Measurements from ENCODE around the gene RBM19.

The RBM19 gene

GRCh38 chr12:113855998-113856397 lies 110.1 kb downstream of the RBM19 start:
- no peak for DNase-seq (ENCODE audit: low spot score)

- no peak for DNase-seq (ENCODE audit: low spot score)
These were observed 111.6 kb downstream of the RBM19 start for GRCh38 chr12:113854385-113855142.

- DNase-seq (ENCODE audit: low spot score) = no peak
These were observed 112.6 kb downstream of the RBM19 start for GRCh38 chr12:113853491-113853890.

- no peak for DNase-seq (ENCODE audit: low spot score)
These were observed 113.2 kb downstream of the RBM19 start for GRCh38 chr12:113852695-113853490.

DNA sequence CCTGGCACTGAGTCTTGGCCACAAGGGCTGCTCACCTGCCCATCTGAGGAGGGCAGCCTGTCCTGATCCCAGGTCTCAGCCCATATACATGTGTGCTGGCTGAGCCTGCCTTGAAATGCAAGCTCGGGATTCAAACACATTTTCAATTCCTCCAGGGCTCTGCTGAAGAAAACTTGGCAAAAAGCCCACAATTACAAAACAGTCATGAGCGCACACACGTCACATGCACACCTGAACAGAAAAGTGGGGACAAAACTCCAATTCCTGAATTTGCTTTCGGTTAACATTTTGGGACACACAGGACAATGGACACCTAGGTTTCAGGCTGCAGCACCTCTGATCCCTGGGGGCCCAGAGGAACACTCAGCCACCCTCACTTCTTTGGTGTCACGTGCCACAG lies 113.9 kb downstream of the RBM19 start:
- DNase-seq (ENCODE audit: low spot score) = no peak

DNA sequence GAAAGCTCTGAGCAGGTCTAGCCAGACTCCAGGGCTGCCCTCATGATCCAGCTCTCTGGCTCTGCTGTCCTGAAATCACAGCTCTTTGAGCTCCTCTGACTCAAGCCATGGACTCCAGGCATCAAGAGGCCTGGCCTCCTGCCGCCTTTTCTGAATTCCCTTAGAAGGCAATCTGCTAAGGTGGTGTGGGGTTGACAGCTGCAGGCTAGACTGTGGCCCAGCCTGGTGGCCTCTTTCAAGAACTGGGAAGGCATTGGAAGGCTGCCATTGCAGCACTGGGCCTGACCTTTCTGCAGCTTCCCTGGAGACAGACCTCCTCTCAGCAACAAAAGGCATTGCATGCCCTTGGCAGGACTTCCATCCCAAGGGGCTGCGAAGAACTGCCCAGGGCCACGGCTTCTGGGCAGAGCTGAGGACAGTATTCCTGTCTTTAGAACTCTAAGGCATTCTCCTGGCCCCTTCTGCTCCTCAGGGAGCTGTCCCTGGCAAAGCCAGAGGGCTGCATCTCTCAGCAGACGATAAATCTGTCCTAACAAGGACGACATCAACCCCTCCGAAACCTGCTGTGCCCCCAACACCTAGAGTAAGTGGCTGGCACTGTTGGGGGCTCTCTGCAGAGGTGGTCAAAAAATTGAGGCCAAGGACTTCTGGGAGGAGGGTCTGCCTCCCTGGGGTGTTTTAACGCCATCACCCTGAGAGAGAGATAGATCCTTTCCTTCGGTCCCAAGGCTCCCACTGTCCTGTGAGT lies 115.6 kb downstream of the RBM19 start:
- no peak for DNase-seq (ENCODE audit: low spot score)

GRCh38 chr12:113847856-113848255 lies 118.3 kb downstream of the RBM19 start:
- DNase-seq (ENCODE audit: low spot score) = no peak

DNA sequence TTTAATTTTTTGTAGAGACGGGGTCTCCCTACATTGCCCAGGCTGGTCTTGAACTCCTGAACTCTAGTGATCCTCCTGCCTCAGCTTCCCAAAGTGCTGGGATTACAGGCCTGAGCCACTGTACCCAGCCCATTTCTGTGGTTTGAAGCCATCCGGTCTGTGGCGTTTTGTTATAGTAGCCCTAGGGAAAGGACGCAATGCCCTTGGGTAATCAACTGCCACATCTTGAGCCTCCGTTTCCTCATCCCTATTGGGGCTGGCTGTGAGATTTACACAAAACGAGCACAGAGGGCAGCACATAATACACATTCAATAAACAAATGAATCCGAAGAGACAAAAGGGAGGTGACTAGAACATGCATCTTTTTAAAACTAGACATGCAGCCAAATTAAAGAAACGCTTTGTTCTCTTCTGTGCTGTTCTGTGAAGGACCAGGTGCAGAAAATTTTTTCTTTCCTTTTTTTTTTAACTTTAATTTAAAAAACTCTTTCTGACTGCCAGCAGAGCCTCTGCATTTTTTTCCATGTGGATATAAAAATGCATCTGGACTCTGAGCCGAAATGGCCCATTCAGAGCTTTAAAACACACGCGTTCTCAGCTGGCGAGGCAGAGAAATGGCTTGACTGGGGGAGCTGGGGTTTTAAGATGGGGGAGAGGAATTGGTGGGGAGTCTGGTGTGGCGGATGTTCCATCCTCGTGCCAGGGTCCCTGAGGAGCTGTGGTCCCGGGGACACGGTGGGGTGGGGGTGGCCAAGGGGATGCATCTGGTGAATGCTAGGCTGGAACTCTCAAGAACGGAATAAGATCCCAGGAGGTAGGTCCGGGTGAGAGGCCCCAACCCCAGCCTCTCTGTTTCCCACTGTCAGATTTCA lies 119.0 kb downstream of the RBM19 start:
- no peak for DNase-seq (ENCODE audit: low spot score)

DNA sequence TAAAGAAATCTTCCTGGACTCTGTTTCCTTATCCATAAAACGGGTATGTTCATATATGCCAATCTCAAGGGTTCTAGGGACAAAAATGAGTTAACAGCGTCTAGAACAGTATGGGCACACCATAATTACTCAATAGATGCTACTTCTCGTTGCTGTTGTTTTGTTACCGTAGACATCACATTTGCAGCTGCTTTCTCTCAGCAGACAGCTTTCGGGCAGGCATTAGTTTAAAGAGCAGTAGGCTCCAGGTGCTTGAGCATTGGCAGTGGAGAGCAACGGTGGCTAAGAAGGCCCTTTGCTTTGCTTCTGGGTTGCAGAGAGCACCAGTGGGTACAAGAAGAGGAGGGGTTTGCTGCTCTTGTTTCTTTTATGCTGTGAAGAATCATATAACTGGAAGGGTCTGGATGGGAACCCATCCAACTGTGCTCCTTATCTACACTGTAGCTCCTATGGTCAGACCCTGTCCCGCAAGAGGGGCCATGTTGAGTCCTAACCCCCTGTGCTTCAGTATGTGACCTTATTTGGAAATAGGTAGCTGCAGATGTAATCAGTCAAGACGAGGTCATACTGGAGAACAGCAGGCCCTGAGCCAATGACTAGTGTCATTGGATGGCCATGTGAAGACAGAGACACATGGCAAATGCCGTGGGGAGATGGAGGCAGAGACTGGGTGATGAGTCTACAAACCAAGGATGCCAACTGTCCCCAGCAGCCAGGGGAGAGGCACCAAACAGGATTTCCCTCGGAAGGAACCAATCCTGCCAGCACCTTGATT lies 120.0 kb downstream of the RBM19 start:
- no peak for DNase-seq (ENCODE audit: low spot score)

GRCh38 chr12:113844495-113845210 lies 121.5 kb downstream of the RBM19 start:
- DNase-seq (ENCODE audit: low spot score) = no peak

DNA sequence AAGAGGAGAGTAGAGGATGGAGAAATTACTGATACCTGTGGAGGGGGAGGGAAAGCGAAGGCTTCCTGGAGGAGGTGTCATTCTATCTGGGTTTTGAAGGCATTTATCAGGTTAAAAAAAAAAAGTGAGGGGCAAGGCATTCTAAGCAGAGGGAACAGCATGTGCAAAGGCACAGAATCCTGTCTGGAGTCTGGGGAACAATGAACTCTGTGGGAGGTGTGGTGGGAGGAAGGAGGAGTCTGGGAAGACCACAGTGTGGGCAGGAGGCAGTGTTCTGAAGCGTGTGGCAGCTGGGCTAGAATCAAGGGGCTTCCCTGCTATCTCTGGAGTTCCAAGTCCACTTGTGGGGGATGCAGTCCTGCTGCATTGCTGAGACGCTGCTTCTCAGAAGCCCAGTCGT lies 123.4 kb downstream of the RBM19 start:
- DNase-seq (ENCODE audit: low spot score) = no peak

DNA sequence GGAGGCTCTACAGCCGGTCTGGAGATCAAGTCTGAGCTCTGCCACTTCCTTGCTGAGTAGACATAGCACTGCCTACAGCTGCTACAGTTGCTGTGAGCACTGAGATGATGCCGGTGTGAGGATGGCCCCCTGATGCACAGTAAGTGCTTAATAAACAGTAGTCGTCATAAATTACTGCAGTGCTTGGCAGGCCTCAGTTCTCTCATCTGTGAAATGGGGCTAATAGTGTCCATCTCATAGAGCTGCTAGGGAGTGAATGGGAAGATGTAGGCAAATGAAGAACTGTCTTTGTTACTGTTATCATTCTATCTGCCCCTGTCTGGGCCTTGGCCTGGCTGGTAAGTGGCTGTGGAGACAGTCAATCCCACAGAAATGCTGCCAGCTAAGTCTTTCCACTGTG lies 124.3 kb downstream of the RBM19 start:
- DNase-seq (ENCODE audit: low spot score) = no peak

DNA sequence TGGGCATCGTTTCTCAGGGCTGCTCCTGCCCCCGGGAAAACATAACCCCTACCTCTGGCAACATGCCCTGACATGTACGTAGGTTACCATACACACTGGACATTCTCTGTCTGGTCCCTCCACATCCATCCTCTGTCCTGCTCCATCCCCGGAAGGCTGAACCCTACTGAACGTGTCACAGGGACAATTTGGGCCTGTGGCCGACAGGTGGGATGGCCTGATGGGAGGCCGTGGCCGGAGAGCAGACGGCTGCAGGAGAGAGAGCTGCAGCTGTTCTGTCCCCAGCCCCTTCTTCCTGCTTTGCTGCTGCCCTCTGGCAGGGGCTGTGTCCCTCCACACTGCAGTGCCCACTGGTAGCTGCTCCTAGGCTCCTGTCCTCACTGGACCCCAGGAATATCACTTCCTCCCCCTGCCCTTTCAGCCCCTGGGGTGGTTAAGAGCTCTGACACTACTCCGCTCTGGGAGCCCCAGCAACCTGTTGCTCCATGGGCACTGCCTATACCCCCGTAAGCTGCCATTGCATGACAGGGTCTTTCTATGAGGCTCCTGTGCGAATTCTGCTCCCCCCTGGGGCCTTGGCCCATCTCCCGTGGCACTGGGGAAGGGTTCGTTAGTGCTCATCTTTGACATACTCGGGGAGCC lies 125.6 kb downstream of the RBM19 start:
- DNase-seq (ENCODE audit: low spot score) = no peak

GRCh38 chr12:113838896-113839295 lies 127.2 kb downstream of the RBM19 start:
- DNase-seq (ENCODE audit: low spot score) = no peak

GRCh38 chr12:113837528-113838296 lies 128.4 kb downstream of the RBM19 start:
- DNase-seq (ENCODE audit: low spot score) = no peak

- no peak for DNase-seq (ENCODE audit: low spot score)
These were observed 129.0 kb downstream of the RBM19 start for GRCh38 chr12:113837084-113837483.

DNA sequence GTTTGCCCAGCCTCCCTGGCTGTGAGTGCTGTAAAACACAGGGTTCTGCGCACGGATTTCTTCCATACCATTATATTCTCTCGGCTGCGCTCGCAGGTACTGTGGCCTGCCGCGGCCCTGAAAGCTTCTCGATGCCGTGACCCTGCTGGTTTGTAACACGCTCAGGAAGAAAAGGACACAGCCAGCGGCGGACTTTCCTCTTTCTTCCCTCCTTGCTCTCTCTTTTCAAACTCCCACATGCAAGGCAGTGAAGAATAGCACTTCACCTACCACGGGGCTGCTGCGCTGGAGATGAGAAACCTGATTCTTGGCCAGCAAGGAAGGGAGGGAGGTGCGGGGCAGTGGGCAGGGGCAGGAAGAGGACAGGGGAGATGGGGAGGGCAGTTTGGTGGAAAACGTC lies 130.2 kb downstream of the RBM19 start:
- no peak for DNase-seq (ENCODE audit: low spot score)

DNA sequence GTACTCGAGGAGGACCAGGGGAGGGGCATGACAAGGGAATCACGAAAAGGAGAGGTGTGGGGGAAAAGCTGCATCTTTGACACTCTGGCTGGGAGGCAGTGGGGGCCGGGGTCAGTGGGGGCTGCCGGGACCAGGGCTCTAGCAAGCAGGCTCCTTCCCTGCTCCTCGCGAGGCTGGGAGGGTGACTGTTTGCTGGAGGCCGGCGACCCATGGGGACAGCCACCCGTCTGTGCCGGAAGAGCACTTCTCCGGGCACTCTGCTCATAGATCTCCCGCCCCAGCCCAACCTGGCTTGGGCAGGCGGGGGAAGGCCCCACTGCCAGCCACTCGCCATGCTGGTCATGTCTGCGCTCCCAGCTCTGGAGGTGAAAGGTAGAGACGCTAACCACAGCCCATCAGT lies 130.7 kb downstream of the RBM19 start:
- no peak for DNase-seq (ENCODE audit: low spot score)

GRCh38 chr12:113833422-113833821 lies 132.7 kb downstream of the RBM19 start:
- DNase-seq (ENCODE audit: low spot score) = no peak
